Parathyroid adenoma (tissue), 2 donors: ENCODE data around the gene ARHGEF19.

Experiments
- H2AFZ ChIP-seq: fragments of 300-600 bp; sonication (generic); one replicate; pipeline ENCODE4 v1.7.0; 2017; ENCODE audit warnings: antibody characterized with exemption, mild to moderate bottlenecking
- H3K27ac ChIP-seq: fragments of 300-600 bp; sonication (generic); one replicate; pipeline ENCODE4 v1.7.0; 2017
- H3K27me3 ChIP-seq: fragments of 300-600 bp; sonication (generic); one replicate; pipeline ENCODE4 v1.7.0; 2017; ENCODE audit warnings: low read length; ENCODE audit not compliant: control insufficient read depth, insufficient read depth
- H3K36me3 ChIP-seq: fragments of 300-600 bp; sonication (generic); one replicate; pipeline ENCODE4 v1.7.0; 2017; ENCODE audit warnings: low read length; ENCODE audit not compliant: control insufficient read depth, insufficient read depth
- H3K4me1 ChIP-seq: fragments of 300-600 bp; sonication (generic); one replicate; pipeline ENCODE4 v1.7.0; 2017; ENCODE audit warnings: control low read depth
- H3K4me2 ChIP-seq: fragments of 300-600 bp; sonication (generic); one replicate; pipeline ENCODE4 v1.7.0; 2017; ENCODE audit warnings: low read length
- H3K4me3 ChIP-seq: fragments of 300-600 bp; sonication (generic); one replicate; pipeline ENCODE4 v1.7.0; 2017; ENCODE audit warnings: low read depth, low read length
- H3K79me2 ChIP-seq: fragments of 300-600 bp; sonication (generic); one replicate; pipeline ENCODE4 v1.7.0; 2017; ENCODE audit warnings: control low read depth
- H3K9ac ChIP-seq: fragments of 300-600 bp; sonication (generic); one replicate; pipeline ENCODE4 v1.7.0; 2017; ENCODE audit warnings: mild to moderate bottlenecking
- H3K9me3 ChIP-seq: fragments of 300-600 bp; sonication (generic); one replicate; pipeline ENCODE4 v1.7.0; 2017; ENCODE audit warnings: low read length; ENCODE audit not compliant: control insufficient read depth
- CTCF ChIP-seq: fragments of 300-600 bp; sonication (generic); IDR thresholded peaks from one replicate; pipeline ENCODE4 v1.7.0; 2017; ENCODE audit warnings: antibody characterized with exemption, mild to moderate bottlenecking
- donor health status: primary hyperparathyroidism.

ARHGEF19 gene

GRCh38 chr1:16211824-16212223 is 628 bp downstream of the ARHGEF19 start:
- Histone ChIP-seq H3K27me3 (no peaks in the 10 kb centered on the region), H3K4me2 (peak overlapping the region; percentile 75), H3K4me1 (peaks cover 3% of the 10 kb centered on the region), H3K9me3 (no peaks in the 10 kb centered on the region), H3K4me3 (peak overlapping the region; percentile 49), H3K79me2 (no peaks in the 10 kb centered on the region), H3K36me3 (no peaks in the 10 kb centered on the region), H3K27ac (peak overlapping the region; percentile 44), H3K9ac (no peak overlapping the region), H2AFZ (no peak overlapping the region)
- no peak for TF ChIP-seq CTCF

GRCh38 chr1:16210581-16210980 is 1.9 kb downstream of the ARHGEF19 start:
- no peak overlapping the region for H3K27ac ChIP-seq
- H3K4me1 ChIP-seq: peaks cover 3% of the 10 kb centered on the region

GRCh38 chr1:16209847-16210407 is 2.5 kb downstream of the ARHGEF19 start:
- no peaks in the 10 kb centered on the region for H3K27me3 ChIP-seq
- TF ChIP-seq CTCF: no peak
- H3K36me3 ChIP-seq: no peaks in the 10 kb centered on the region
- no peak overlapping the region for H3K4me3 ChIP-seq
- no peaks in the 10 kb centered on the region for H3K9me3 ChIP-seq
- H3K9ac ChIP-seq: no peak overlapping the region
- no peak overlapping the region for H2AFZ ChIP-seq
- H3K27ac ChIP-seq: no peak overlapping the region
- peaks cover 3% of the 10 kb centered on the region for H3K4me1 ChIP-seq
- H3K79me2 ChIP-seq: no peaks in the 10 kb centered on the region
- no peak overlapping the region for H3K4me2 ChIP-seq

More at GRCh38 chr1:16210581-16210980, 1.9 kb downstream of the ARHGEF19 start:
- Histone ChIP-seq H3K9me3 (no peaks in the 10 kb centered on the region), H2AFZ (no peak overlapping the region), H3K36me3 (no peaks in the 10 kb centered on the region), H3K27me3 (no peaks in the 10 kb centered on the region), H3K9ac (no peak overlapping the region), H3K4me2 (no peak overlapping the region), H3K4me3 (no peak overlapping the region), H3K79me2 (no peaks in the 10 kb centered on the region)
- TF ChIP-seq CTCF: no peak

- Histone ChIP-seq H3K9ac (no peak overlapping the region), H3K36me3 (no peaks in the 10 kb centered on the region), H3K4me2 (no peak overlapping the region), H3K79me2 (no peaks in the 10 kb centered on the region), H3K9me3 (no peaks in the 10 kb centered on the region), H3K27me3 (no peaks in the 10 kb centered on the region), H3K4me3 (no peak overlapping the region), H3K4me1 (peaks cover 3% of the 10 kb centered on the region), H2AFZ (no peak overlapping the region), H3K27ac (no peak overlapping the region)
- TF ChIP-seq CTCF: no peak
Observed at GRCh38 chr1:16209132-16209846, 3.2 kb downstream of the ARHGEF19 start.
